Immature natural killer cell (primary cell): Measurements from ENCODE around the gene ELMO1. TPM values are rescaled to one million over a fixed set of nuclear protein-coding genes. Genes with fewer than 3 reads are reported as not detected.

Experiments
- DNase-seq, 3 donors: peaks; one replicate each; pipeline ENCODE4 v3.0.0; 2022; ENCODE audit warnings: mixed read lengths in 1 of 3
- H3K27ac Mint-ChIP-seq, 6 donors: one replicate each; pipeline ENCODE4 v1.8.0; 2020; ENCODE audit warnings: mixed read lengths in 6 of 6, mild to moderate bottlenecking in 5 of 6, inconsistent platforms in 4 of 6, moderate library complexity in 3 of 6
- H3K27me3 Mint-ChIP-seq, 3 donors: one replicate each; pipeline ENCODE4 v1.8.0; 2020 to 2021; ENCODE audit warnings: low read depth in 3 of 3, mild to moderate bottlenecking in 3 of 3, mixed read lengths in 3 of 3, moderate library complexity in 3 of 3, inconsistent platforms in 1 of 3
- H3K36me3 Mint-ChIP-seq, 3 donors: one replicate each; pipeline ENCODE4 v1.8.0; 2020; ENCODE audit warnings: mixed read lengths in 3 of 3, inconsistent platforms in 2 of 3, mild to moderate bottlenecking in 2 of 3
- H3K4me1 Mint-ChIP-seq, 2 donors: one replicate each; pipeline ENCODE4 v1.8.0; 2020; ENCODE audit warnings: inconsistent platforms in 2 of 2, mild to moderate bottlenecking in 2 of 2, mixed read lengths in 2 of 2, moderate library complexity in 1 of 2
- H3K4me3 Mint-ChIP-seq, 5 donors: one replicate each; pipeline ENCODE4 v1.8.0; 2020; ENCODE audit warnings: mild to moderate bottlenecking in 5 of 5, mixed read lengths in 5 of 5, inconsistent platforms in 3 of 5, moderate library complexity in 3 of 5
- H3K9me3 Mint-ChIP-seq, 6 donors: one replicate each; pipeline ENCODE4 v1.8.0; 2020; ENCODE audit warnings: mild to moderate bottlenecking in 6 of 6, mixed read lengths in 6 of 6, inconsistent platforms in 4 of 6, moderate library complexity in 3 of 6
- polyA plus RNA-seq, 3 donors: library from polyadenylated mRNA; unstranded; fragments of 300-500 nt; fragmentation: Illumina TruSeq; gene quantifications; one replicate each; pipeline ENCODE4 v1.2.3, GENCODE V29; 2021

Gene ELMO1
- polyA plus RNA-seq, 3 donors from 2014 or later: 31.9 to 65.9 (median 53.1) TPM

GRCh38 chr7:37382546-37383088, 66.0 kb downstream of the ELMO1 start:
- no peak for DNase-seq
- H3K36me3 Mint-ChIP-seq: peaks cover 4 to 10% (median 4%) of the 10 kb centered on the region in 3 donors
- peaks cover 0 to 3% (median 1%) of the 10 kb centered on the region in 3 donors for H3K27me3 Mint-ChIP-seq
- H3K4me3 Mint-ChIP-seq: no peak overlapping the region
- peaks cover 40 to 61% of the 10 kb centered on the region in 2 donors for H3K4me1 Mint-ChIP-seq
- H3K9me3 Mint-ChIP-seq: peaks cover 0 to 1% (median 0%) of the 10 kb centered on the region in 6 donors
- no peak overlapping the region for H3K27ac Mint-ChIP-seq

- Mint-ChIP-seq H3K4me1 (peaks cover 44 to 64% of the 10 kb centered on the region in 2 donors), H3K9me3 (peaks cover 0 to 5% (median under 1%) of the 10 kb centered on the region in 6 donors), H3K4me3 (no peak overlapping the region), H3K27ac (no peak overlapping the region), H3K27me3 (peaks cover 3 to 6% (median 5%) of the 10 kb centered on the region in 3 donors), H3K36me3 (peaks cover 6 to 24% (median 9%) of the 10 kb centered on the region in 3 donors)
- no peak for DNase-seq
Measured at GRCh38 chr7:37380831-37381230, 67.8 kb downstream of the ELMO1 start.

GRCh38 chr7:37379546-37380277, 69.0 kb downstream of the ELMO1 start:
- Mint-ChIP-seq H3K27ac (no peak overlapping the region), H3K27me3 (peaks cover 3 to 6% (median 5%) of the 10 kb centered on the region in 3 donors), H3K4me3 (no peak overlapping the region), H3K36me3 (peaks cover 6 to 24% (median 9%) of the 10 kb centered on the region in 3 donors), H3K9me3 (peaks cover 0 to 5% (median 0%) of the 10 kb centered on the region in 6 donors), H3K4me1 (peaks cover 41 to 57% of the 10 kb centered on the region in 2 donors)
- DNase-seq: no peak

GRCh38 chr7:37377231-37377630, 71.4 kb downstream of the ELMO1 start:
- peaks cover 5 to 6% (median 5%) of the 10 kb centered on the region in 3 donors for H3K27me3 Mint-ChIP-seq
- DNase-seq: peak; percentile 50 to 56 (median 52)
- H3K36me3 Mint-ChIP-seq: peaks cover 12 to 33% (median 13%) of the 10 kb centered on the region in 3 donors
- peak overlapping the region in 1 of 5 donors; percentile 50 for H3K4me3 Mint-ChIP-seq
- peaks cover 0 to 5% (median 0%) of the 10 kb centered on the region in 6 donors for H3K9me3 Mint-ChIP-seq
- H3K27ac Mint-ChIP-seq: peak overlapping the region in 1 of 6 donors; percentile 24
- peaks cover 41 to 42% of the 10 kb centered on the region in 2 donors for H3K4me1 Mint-ChIP-seq

GRCh38 chr7:37376386-37376785, 72.3 kb downstream of the ELMO1 start:
- no peak overlapping the region for H3K4me3 Mint-ChIP-seq
- H3K4me1 Mint-ChIP-seq: peaks cover 40 to 41% of the 10 kb centered on the region in 2 donors
- DNase-seq: no peak
- peak overlapping the region in 1 of 6 donors; percentile 24 for H3K27ac Mint-ChIP-seq
- peaks cover 12 to 35% (median 15%) of the 10 kb centered on the region in 3 donors for H3K36me3 Mint-ChIP-seq
- H3K9me3 Mint-ChIP-seq: peaks cover 0 to 5% (median 0%) of the 10 kb centered on the region in 6 donors
- peaks cover 4 to 6% (median 5%) of the 10 kb centered on the region in 3 donors for H3K27me3 Mint-ChIP-seq

GRCh38 chr7:37372750-37373149, 75.9 kb downstream of the ELMO1 start:
- no peak for DNase-seq
- peaks cover 0 to 5% (median 0%) of the 10 kb centered on the region in 6 donors for H3K9me3 Mint-ChIP-seq
- no peak overlapping the region for H3K4me3 Mint-ChIP-seq
- peaks cover 2 to 10% (median 5%) of the 10 kb centered on the region in 3 donors for H3K27me3 Mint-ChIP-seq
- H3K4me1 Mint-ChIP-seq: peaks cover 22 to 24% of the 10 kb centered on the region in 2 donors
- H3K36me3 Mint-ChIP-seq: peaks cover 12 to 33% (median 17%) of the 10 kb centered on the region in 3 donors
- H3K27ac Mint-ChIP-seq: no peak overlapping the region

- Mint-ChIP-seq H3K9me3 (peaks cover 0 to 5% (median 0%) of the 10 kb centered on the region in 6 donors), H3K4me3 (no peak overlapping the region), H3K27ac (no peak overlapping the region), H3K4me1 (peaks cover 19% of the 10 kb centered on the region in 2 donors), H3K27me3 (peaks cover 2 to 12% (median 3%) of the 10 kb centered on the region in 3 donors), H3K36me3 (peaks cover 12 to 26% (median 22%) of the 10 kb centered on the region in 3 donors)
- DNase-seq: no peak
Measured at GRCh38 chr7:37371755-37372154, 76.9 kb downstream of the ELMO1 start.

GRCh38 chr7:37369906-37370305, 78.8 kb downstream of the ELMO1 start:
- peaks cover 6 to 19% (median 18%) of the 10 kb centered on the region in 3 donors for H3K36me3 Mint-ChIP-seq
- peaks cover 2 to 14% (median 6%) of the 10 kb centered on the region in 3 donors for H3K27me3 Mint-ChIP-seq

GRCh38 chr7:37368540-37368939, 80.1 kb downstream of the ELMO1 start:
- no peak overlapping the region for H3K27ac Mint-ChIP-seq
- H3K4me1 Mint-ChIP-seq: peaks cover 36 to 37% of the 10 kb centered on the region in 2 donors
- H3K4me3 Mint-ChIP-seq: no peak overlapping the region
- no peaks in the 10 kb centered on the region for H3K9me3 Mint-ChIP-seq
- peaks cover 6 to 14% (median 10%) of the 10 kb centered on the region in 3 donors for H3K27me3 Mint-ChIP-seq
- DNase-seq: no peak
- H3K36me3 Mint-ChIP-seq: peaks cover 6 to 25% (median 18%) of the 10 kb centered on the region in 3 donors

More at GRCh38 chr7:37369906-37370305, 78.8 kb downstream of the ELMO1 start:
- H3K27ac Mint-ChIP-seq: no peak overlapping the region
- H3K9me3 Mint-ChIP-seq: no peaks in the 10 kb centered on the region
- no peak for DNase-seq
- H3K4me1 Mint-ChIP-seq: peaks cover 25 to 27% of the 10 kb centered on the region in 2 donors
- no peak overlapping the region for H3K4me3 Mint-ChIP-seq

- Mint-ChIP-seq H3K9me3 (no peaks in the 10 kb centered on the region), H3K27ac (no peak overlapping the region), H3K27me3 (peaks cover 6 to 19% (median 12%) of the 10 kb centered on the region in 3 donors), H3K4me1 (peaks cover 43 to 52% of the 10 kb centered on the region in 2 donors), H3K36me3 (peaks cover 0 to 24% (median 19%) of the 10 kb centered on the region in 3 donors), H3K4me3 (no peak overlapping the region)
- no peak for DNase-seq
Measured at GRCh38 chr7:37367010-37367409, 81.7 kb downstream of the ELMO1 start.

- Mint-ChIP-seq H3K27ac (no peak overlapping the region), H3K9me3 (no peaks in the 10 kb centered on the region), H3K27me3 (peaks cover 6 to 19% (median 12%) of the 10 kb centered on the region in 3 donors), H3K4me3 (peak overlapping the region in 2 of 5 donors; percentile 33), H3K36me3 (peaks cover 0 to 24% (median 19%) of the 10 kb centered on the region in 3 donors), H3K4me1 (peaks cover 45 to 57% of the 10 kb centered on the region in 2 donors)
- no peak for DNase-seq
Measured at GRCh38 chr7:37366445-37366844, 82.2 kb downstream of the ELMO1 start.

- peak; percentile 29 to 52 (median 49) for DNase-seq
- H3K27ac Mint-ChIP-seq: no peak overlapping the region
- peaks cover 0 to 24% (median 19%) of the 10 kb centered on the region in 3 donors for H3K36me3 Mint-ChIP-seq
- H3K9me3 Mint-ChIP-seq: no peaks in the 10 kb centered on the region
- H3K4me1 Mint-ChIP-seq: peaks cover 52 to 67% of the 10 kb centered on the region in 2 donors
- H3K27me3 Mint-ChIP-seq: peaks cover 6 to 19% (median 12%) of the 10 kb centered on the region in 3 donors
- H3K4me3 Mint-ChIP-seq: peak overlapping the region in 4 of 5 donors; percentile 22 to 57 (median 32)
Measured at GRCh38 chr7:37365405-37365804, 83.3 kb downstream of the ELMO1 start.

GRCh38 chr7:37364856-37365255, 83.8 kb downstream of the ELMO1 start:
- no peak for DNase-seq
- Mint-ChIP-seq H3K9me3 (no peaks in the 10 kb centered on the region), H3K27ac (no peak overlapping the region), H3K27me3 (peaks cover 6 to 20% (median 12%) of the 10 kb centered on the region in 3 donors), H3K4me3 (peak overlapping the region in 1 of 5 donors; percentile 24), H3K36me3 (peaks cover 0 to 19% (median 13%) of the 10 kb centered on the region in 3 donors), H3K4me1 (peaks cover 57 to 73% of the 10 kb centered on the region in 2 donors)
